ENCODE results near the gene RASL10A. TPM values are rescaled to one million over a fixed set of nuclear protein-coding genes. Genes with fewer than 3 reads are reported as not detected.

RASL10A gene
- total and polyA plus RNA-seq, 10 donors: 0.54 to 6.1 (median 2.3) TPM

DNA sequence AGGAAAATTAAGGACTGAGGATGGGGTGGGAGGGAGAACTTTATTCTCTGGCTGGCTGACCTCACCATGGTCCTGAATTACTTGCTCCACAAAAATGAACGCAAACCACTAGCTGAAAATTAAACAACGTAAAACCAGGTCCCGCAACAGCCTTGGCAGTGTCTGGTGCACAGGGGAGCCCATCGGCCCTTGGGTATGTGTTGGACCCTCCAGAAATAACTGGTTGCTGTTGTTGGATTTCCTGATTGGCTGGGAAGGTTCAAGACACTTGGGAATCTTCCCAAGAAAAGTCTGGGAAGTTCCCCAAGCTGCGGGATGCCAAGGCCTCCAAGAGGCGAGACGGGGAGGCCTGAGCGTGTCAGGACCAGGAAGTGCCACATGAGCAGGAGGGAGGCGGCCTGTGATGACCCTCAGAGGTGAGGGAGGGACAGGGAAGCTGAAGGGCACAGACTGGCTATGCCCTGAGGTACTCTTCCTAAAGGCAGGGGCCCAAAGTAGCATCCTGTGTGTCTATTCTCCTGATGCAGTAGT is 10.4 kb upstream of the RASL10A start:
- intact Hi-C loops (cut with DNase I; ENCODE audit: low total_unique reads): no loop called here
- no peaks in the 10 kb centered on the region for H3K9me3 ChIP-seq
- no peak for DNase-seq
- 76 to 79% (median 78%) methylated on average over 9 of the region's 9 CpGs for WGBS, 5 donors
- no peak overlapping the region for H3K27ac ChIP-seq
- H3K4me1 ChIP-seq: peaks cover under 1 to 27% (median 14%) of the 10 kb centered on the region in 6 donors
- H3K27me3 ChIP-seq (replicated peaks in 1 of 7): no peaks in the 10 kb centered on the region
- H3K4me3 ChIP-seq: no peak overlapping the region
- no peak for TF ChIP-seq POLR2A (IDR thresholded peaks at IDR 0.05)
- peak in 1 of 3 donors; percentile 6 for TF ChIP-seq POLR2AphosphoS5 (IDR thresholded peaks at IDR 0.05)
- TF ChIP-seq, protein P1, sequence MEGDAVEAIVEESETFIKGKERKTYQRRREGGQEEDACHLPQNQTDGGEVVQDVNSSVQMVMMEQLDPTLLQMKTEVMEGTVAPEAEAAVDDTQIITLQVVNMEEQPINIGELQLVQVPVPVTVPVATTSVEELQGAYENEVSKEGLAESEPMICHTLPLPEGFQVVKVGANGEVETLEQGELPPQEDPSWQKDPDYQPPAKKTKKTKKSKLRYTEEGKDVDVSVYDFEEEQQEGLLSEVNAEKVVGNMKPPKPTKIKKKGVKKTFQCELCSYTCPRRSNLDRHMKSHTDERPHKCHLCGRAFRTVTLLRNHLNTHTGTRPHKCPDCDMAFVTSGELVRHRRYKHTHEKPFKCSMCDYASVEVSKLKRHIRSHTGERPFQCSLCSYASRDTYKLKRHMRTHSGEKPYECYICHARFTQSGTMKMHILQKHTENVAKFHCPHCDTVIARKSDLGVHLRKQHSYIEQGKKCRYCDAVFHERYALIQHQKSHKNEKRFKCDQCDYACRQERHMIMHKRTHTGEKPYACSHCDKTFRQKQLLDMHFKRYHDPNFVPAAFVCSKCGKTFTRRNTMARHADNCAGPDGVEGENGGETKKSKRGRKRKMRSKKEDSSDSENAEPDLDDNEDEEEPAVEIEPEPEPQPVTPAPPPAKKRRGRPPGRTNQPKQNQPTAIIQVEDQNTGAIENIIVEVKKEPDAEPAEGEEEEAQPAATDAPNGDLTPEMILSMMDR (IDR thresholded peaks at IDR 0.05 in 8 of 11, conservative IDR thresholded peaks at IDR 0.05 in 3 of 11): no peak
- H3K36me3 ChIP-seq: peaks cover 0 to 51% (median 42%) of the 10 kb centered on the region in 6 donors

DNA sequence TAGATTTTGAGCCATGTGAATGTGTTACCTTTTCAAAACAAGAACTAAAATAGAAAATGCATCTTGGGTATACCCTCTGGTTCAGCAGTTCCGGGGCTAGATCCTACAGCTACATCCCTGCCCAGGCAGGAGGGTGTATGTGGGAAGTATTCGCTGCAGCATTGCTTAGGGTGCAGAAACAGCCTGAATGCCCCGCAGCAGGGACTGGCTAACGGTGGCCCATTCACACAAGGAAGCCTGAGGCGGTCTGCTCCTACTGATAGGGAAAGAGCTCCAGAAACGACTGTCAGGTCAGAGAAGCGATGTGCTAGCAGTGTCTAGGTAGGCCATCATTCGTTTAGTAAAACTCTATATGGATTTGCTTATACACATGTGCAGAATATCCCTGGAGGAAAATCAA is 9.9 kb upstream of the RASL10A start:
- Histone ChIP-seq H3K36me3 (peaks cover 0 to 46% (median 37%) of the 10 kb centered on the region in 6 donors), H3K9me3 (no peaks in the 10 kb centered on the region), H3K27me3 (replicated peaks in 1 of 7) (no peaks in the 10 kb centered on the region), H3K4me3 (no peak overlapping the region), H3K27ac (no peak overlapping the region), H3K4me1 (peaks cover 0 to 22% (median 10%) of the 10 kb centered on the region in 6 donors)
- 80 to 91% (median 85%) methylated on average over 8 of the region's 8 CpGs for WGBS, 5 donors
- intact Hi-C loops (cut with DNase I; ENCODE audit: low total_unique reads): no loop called here
- DNase-seq: no peak
- no peak for TF ChIP-seq POLR2AphosphoS5 (IDR thresholded peaks at IDR 0.05)

DNA sequence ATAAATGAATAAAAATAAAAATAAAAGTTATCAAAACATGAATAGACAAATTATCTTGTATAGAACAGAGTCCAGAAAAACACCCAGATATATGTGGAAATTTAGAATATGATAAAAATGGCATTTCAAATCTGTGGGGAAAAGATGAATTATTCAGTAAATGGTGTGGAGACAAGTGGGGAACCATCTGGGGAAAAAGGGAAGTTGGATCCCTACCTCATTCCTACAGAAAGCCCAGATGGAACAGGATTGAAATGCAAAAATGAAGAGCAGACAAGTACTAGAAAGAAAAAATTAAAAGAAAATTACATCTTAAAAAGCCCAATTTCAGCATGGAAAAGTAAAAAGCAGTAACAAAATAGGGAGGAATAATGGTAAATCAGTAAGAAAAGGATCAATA is 8.1 kb upstream of the RASL10A start:
- TF ChIP-seq POLR2AphosphoS5 (IDR thresholded peaks at IDR 0.05) (no peak), POLR2A (IDR thresholded peaks at IDR 0.05) (no peak)
- TF ChIP-seq, protein P1 (IDR thresholded peaks at IDR 0.05 in 8 of 11, conservative IDR thresholded peaks at IDR 0.05 in 3 of 11): no peak
- no peak overlapping the region for H3K27ac ChIP-seq
- peaks cover 0 to 29% (median 20%) of the 10 kb centered on the region in 6 donors for H3K36me3 ChIP-seq
- H3K9me3 ChIP-seq: no peaks in the 10 kb centered on the region
- intact Hi-C loops (cut with DNase I; ENCODE audit: low total_unique reads): no loop called here
- DNase-seq: no peak
- peaks cover 0 to 16% (median 5%) of the 10 kb centered on the region in 6 donors for H3K4me1 ChIP-seq
- H3K27me3 ChIP-seq (replicated peaks in 1 of 7): no peaks in the 10 kb centered on the region
- H3K4me3 ChIP-seq: no peak overlapping the region

DNA sequence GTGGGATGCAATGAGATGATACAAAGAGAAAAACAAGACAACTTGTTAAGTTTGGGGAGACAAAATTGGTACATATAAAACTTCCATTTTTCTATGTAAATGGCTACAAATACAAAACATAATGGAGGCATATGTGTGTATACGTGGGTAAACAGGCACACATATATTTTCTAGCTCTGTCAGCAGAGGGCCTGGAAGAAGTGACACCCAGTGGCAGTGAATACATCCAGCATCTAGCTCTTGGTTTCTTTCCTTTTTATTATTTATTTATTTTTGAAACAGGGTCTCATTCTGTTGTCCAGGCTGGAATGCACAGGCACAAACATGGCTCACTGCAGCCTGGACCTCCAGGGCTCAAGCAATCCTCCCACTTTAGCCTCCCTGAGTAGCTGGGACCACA is 5.0 kb upstream of the RASL10A start:
- Histone ChIP-seq H3K4me3 (no peak overlapping the region), H3K9me3 (no peaks in the 10 kb centered on the region), H3K36me3 (no peaks in the 10 kb centered on the region), H3K4me1 (peaks cover 0 to 8% (median 6%) of the 10 kb centered on the region in 6 donors), H3K27me3 (replicated peaks in 1 of 7) (peaks cover 0 to 15% (median 10%) of the 10 kb centered on the region in 7 donors), H3K27ac (no peak overlapping the region)
- DNase-seq: no peak
- intact Hi-C loops (cut with DNase I; ENCODE audit: low total_unique reads): no loop called here
- 58 to 70% (median 65%) methylated on average over 1 of the region's 1 CpG for WGBS, 5 donors
- TF ChIP-seq, protein P1 (IDR thresholded peaks at IDR 0.05 in 8 of 11, conservative IDR thresholded peaks at IDR 0.05 in 3 of 11): no peak
- TF ChIP-seq POLR2A (IDR thresholded peaks at IDR 0.05) (no peak), POLR2AphosphoS5 (IDR thresholded peaks at IDR 0.05) (no peak)

Data from spleen (tissue), 11 donors.